HG03575 (cell line): ENCODE results near the gene STARD13.
"Not testable (repeated sequence)": the region's sequence is repeated elsewhere in the genome, so short reads cannot be mapped to it uniquely, and the experiment has no call there.

Experiments used
- ATAC-seq: cut with Tn5 transposase; IDR thresholded peaks from one replicate; pipeline ENCODE4 v1.9.1; 2021; ENCODE audit not compliant: unreplicated experiment, insufficient number of reproducible peaks, low FRiP score; ENCODE audit errors: extremely low read depth

STARD13 gene

GRCh38 chr13:33172911-33173310 is 112.6 kb downstream of the STARD13 start:
- no peak for ATAC-seq

GRCh38 chr13:33172400-33172799 is 113.2 kb downstream of the STARD13 start:
- no peak for ATAC-seq

GRCh38 chr13:33169273-33169980 is 116.1 kb downstream of the STARD13 start:
- no peak for ATAC-seq

GRCh38 chr13:33168321-33168960 is 117.1 kb downstream of the STARD13 start:
- no peak for ATAC-seq

- ATAC-seq, result no peak
These were observed 118.1 kb downstream of the STARD13 start for GRCh38 chr13:33167491-33167890.

GRCh38 chr13:33165787-33166186 is 119.8 kb downstream of the STARD13 start:
- no peak for ATAC-seq

- no peak for ATAC-seq
These were observed 121.2 kb downstream of the STARD13 start for GRCh38 chr13:33164331-33164730.

GRCh38 chr13:33162725-33163124 is 122.8 kb downstream of the STARD13 start:
- not testable (repeated sequence) for ATAC-seq

GRCh38 chr13:33158816-33159215 is 126.7 kb downstream of the STARD13 start:
- no peak for ATAC-seq

GRCh38 chr13:33158271-33158670 is 127.3 kb downstream of the STARD13 start:
- no peak for ATAC-seq

GRCh38 chr13:33154911-33155310 is 130.6 kb downstream of the STARD13 start:
- no peak for ATAC-seq

- no peak for ATAC-seq
These were observed 131.8 kb downstream of the STARD13 start for GRCh38 chr13:33153421-33154404.

GRCh38 chr13:33152389-33152788 is 133.2 kb downstream of the STARD13 start:
- ATAC-seq, result no peak

- ATAC-seq, result no peak
These were observed 134.9 kb downstream of the STARD13 start for GRCh38 chr13:33150662-33151061.

- no peak for ATAC-seq
These were observed 135.4 kb downstream of the STARD13 start for GRCh38 chr13:33150126-33150525.

- ATAC-seq, result no peak
These were observed 137.7 kb downstream of the STARD13 start for GRCh38 chr13:33147832-33148231.

GRCh38 chr13:33146843-33147611 is 138.5 kb downstream of the STARD13 start:
- ATAC-seq, result peak; percentile 72

- ATAC-seq, result no peak
These were observed 139.9 kb downstream of the STARD13 start for GRCh38 chr13:33145667-33146066.

- ATAC-seq, result no peak
These were observed 141.2 kb downstream of the STARD13 start for GRCh38 chr13:33144358-33144784.
